Measurements from ENCODE around the gene PPIL3.
"Not testable (repeated sequence)": the region's sequence is repeated elsewhere in the genome, so short reads cannot be mapped to it uniquely, and the experiment has no call there.

Gene PPIL3

GRCh38 chr2:200888704-200889625 is at the start of gene PPIL3, which contains the start of gene NIF3L1:
PPIL3 (minus strand) TSS chr2:200889077; CDS start chr2:200887615, 1,462 bp downstream.
NIF3L1 (plus strand) TSS chr2:200889371; CDS start chr2:200891944, 2,573 bp downstream.
- DNase-seq = peak; percentile 98

GRCh38 chr2:200930947-200931626 is 42.2 kb upstream of the PPIL3 start:
- no peak for DNase-seq

- no peak for DNase-seq
Measured at GRCh38 chr2:200929334-200930249, 40.7 kb upstream of the PPIL3 start.

- DNase-seq = no peak
Measured at GRCh38 chr2:200922439-200922838, 33.6 kb upstream of the PPIL3 start.

- DNase-seq = no peak
Measured at GRCh38 chr2:200913654-200914053, 24.8 kb upstream of the PPIL3 start.

- DNase-seq = no peak
Measured at GRCh38 chr2:200909958-200910357, 21.1 kb upstream of the PPIL3 start.

- peak; percentile 72 for DNase-seq
Measured at GRCh38 chr2:200905618-200906296, 16.9 kb upstream of the PPIL3 start.

GRCh38 chr2:200901459-200902072 is 12.7 kb upstream of the PPIL3 start:
- peak; percentile 80 for DNase-seq

GRCh38 chr2:200899482-200899881 is 10.6 kb upstream of the PPIL3 start:
- no peak for DNase-seq

- not testable (repeated sequence) for DNase-seq
Measured at GRCh38 chr2:200881715-200882249, 7.1 kb downstream of the PPIL3 start.

GRCh38 chr2:200878289-200878880 is 10.5 kb downstream of the PPIL3 start:
- DNase-seq = no peak

- no peak for DNase-seq
Measured at GRCh38 chr2:200877443-200877842, 11.4 kb downstream of the PPIL3 start.

- DNase-seq = no peak
Measured at GRCh38 chr2:200873560-200873959, 15.3 kb downstream of the PPIL3 start.

- DNase-seq = no peak
Measured at GRCh38 chr2:200871151-200871550, 17.7 kb downstream of the PPIL3 start.

GRCh38 chr2:200869014-200869413 is 19.9 kb downstream of the PPIL3 start:
- DNase-seq = no peak

- peak; percentile 98 for DNase-seq
Measured at GRCh38 chr2:200864176-200865034, 24.5 kb downstream of the PPIL3 start, which contains the start of gene CLK1. CLK1 (minus strand) TSS chr2:200864658; CDS start chr2:200861862, 2,796 bp downstream.

GRCh38 chr2:200863782-200864175 is 25.1 kb downstream of the PPIL3 start:
- DNase-seq = peak; percentile 37

- peak; percentile 78 for DNase-seq
Measured at GRCh38 chr2:200862532-200863000, 26.3 kb downstream of the PPIL3 start.

GRCh38 chr2:200861617-200862155 is 27.2 kb downstream of the PPIL3 start:
- no peak for DNase-seq
